Natural killer cell (primary cell): ENCODE data around the gene OTOS. TPM values are rescaled to one million over a fixed set of nuclear protein-coding genes. Genes with fewer than 3 reads are reported as not detected.
A peak's percentile ranks its signal among the peaks of the same experiment; 100 is the strongest.

Source experiments
- ATAC-seq, 3 donors: fragments of 150-1000 bp in 2 of 3; fragments of 200-7000 bp in 1 of 3; cut with Tn5 transposase; 1 replicate in 1 of 3; 2 replicates in 2 of 3; pipeline ENCODE4 v1.10.0; 2021; ENCODE audit warnings: mild to moderate bottlenecking in 2 of 3, moderate library complexity in 2 of 3
- DNase-seq, 2 donors: peaks; one replicate each; pipeline versions ENCODE4 v3.0.0 to v3.0.0-alpha.2; 2013 to 2021; ENCODE audit warnings: mixed read lengths in 1 of 2
- H3K27ac ChIP-seq: one replicate; pipeline ENCODE4 v1.5.1; 2013; ENCODE audit warnings: mild to moderate bottlenecking, low read length
- H3K27me3 ChIP-seq: one replicate; pipeline ENCODE4 v1.6.1; 2013; ENCODE audit warnings: low read length; ENCODE audit not compliant: control insufficient read depth, insufficient read depth
- H3K36me3 ChIP-seq: one replicate; pipeline ENCODE4 v1.6.1; 2013; ENCODE audit warnings: low read length; ENCODE audit not compliant: control insufficient read depth, insufficient read depth
- H3K4me1 ChIP-seq: one replicate; pipeline ENCODE4 v1.6.1; 2013; ENCODE audit warnings: low read length; ENCODE audit not compliant: control insufficient read depth, insufficient read depth
- H3K4me3 ChIP-seq: one replicate; pipeline ENCODE4 v1.5.1; 2013; ENCODE audit warnings: low read length
- H3K9me3 ChIP-seq: one replicate; pipeline ENCODE4 v1.6.1; 2013; ENCODE audit warnings: low read length; ENCODE audit not compliant: control insufficient read depth, insufficient read depth
- H3K27ac Mint-ChIP-seq, 2 donors: one replicate each; pipeline ENCODE4 v1.8.0; 2022; ENCODE audit warnings: mild to moderate bottlenecking in 2 of 2, mixed read lengths in 2 of 2, moderate library complexity in 1 of 2
- H3K27me3 Mint-ChIP-seq, 2 donors: one replicate each; pipeline ENCODE4 v1.8.0; 2022; ENCODE audit warnings: low read depth in 2 of 2, mixed read lengths in 2 of 2
- H3K36me3 Mint-ChIP-seq: one replicate; pipeline ENCODE4 v1.8.0; 2022; ENCODE audit warnings: mixed read lengths
- H3K4me1 Mint-ChIP-seq, 2 donors: one replicate each; pipeline ENCODE4 v1.8.0; 2022; ENCODE audit warnings: mixed read lengths in 2 of 2
- H3K4me3 Mint-ChIP-seq: one replicate; pipeline ENCODE4 v1.8.0; 2022; ENCODE audit warnings: mild to moderate bottlenecking, moderate library complexity, mixed read lengths
- H3K9me3 Mint-ChIP-seq, 2 donors: one replicate each; pipeline ENCODE4 v1.8.0; 2022; ENCODE audit warnings: mixed read lengths in 2 of 2
- WGBS: methylation state at CpG from one replicate; pipeline ENCODE4 v1.1.7; 2013; ENCODE audit warnings: missing lambda C conversion rate; ENCODE audit not compliant: insufficient coverage; 5-methylcytosine and 5-hydroxymethylcytosine counted together
- intact Hi-C: fragments of 100-400 bp; cut with micrococcal nuclease; formaldehyde crosslinking; loops from one replicate; pipeline ENCODE4 v1.14.2; 2022
- total RNA-seq, 4 donors: library from RNA; stranded (reverse); fragments of 120-200 nt in 1 of 4; gene quantifications; one replicate each; pipeline versions ENCODE4 v1.2.3 to v1.2.4, GENCODE V29; 2013 to 2022
- TF ChIP-seq, protein P1 (sequence below): fragments of 200-600 bp; IDR thresholded peaks from one replicate; pipeline ENCODE4 v1.8.0; 2022; ENCODE audit warnings: antibody characterized with exemption

Gene OTOS
- total RNA-seq, 3 donors from 2014 or later (not counting 1 experiment from before 2014, with no cell fraction given) = not detected

DNA sequence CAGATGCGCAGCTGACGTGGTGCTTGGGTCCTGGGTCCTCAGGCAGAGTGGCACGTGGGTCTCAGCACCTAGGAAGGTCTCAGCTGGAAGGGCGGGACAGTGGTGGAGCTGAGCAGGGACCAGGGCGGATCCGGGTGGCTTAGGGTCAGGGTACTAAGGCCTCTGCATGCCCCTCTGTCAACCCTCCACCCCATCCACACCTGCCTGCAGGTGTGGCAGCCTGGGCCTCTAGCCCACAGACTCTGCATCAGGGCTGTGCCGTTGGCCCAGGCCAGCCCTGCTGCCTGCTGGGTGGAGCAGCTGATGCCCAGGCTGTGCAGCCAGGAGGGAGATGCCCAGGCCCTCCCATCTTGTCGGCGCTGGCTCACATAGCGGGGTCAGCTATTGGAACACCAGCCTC, 24.6 kb upstream of the OTOS start:
- TF ChIP-seq, protein P1, sequence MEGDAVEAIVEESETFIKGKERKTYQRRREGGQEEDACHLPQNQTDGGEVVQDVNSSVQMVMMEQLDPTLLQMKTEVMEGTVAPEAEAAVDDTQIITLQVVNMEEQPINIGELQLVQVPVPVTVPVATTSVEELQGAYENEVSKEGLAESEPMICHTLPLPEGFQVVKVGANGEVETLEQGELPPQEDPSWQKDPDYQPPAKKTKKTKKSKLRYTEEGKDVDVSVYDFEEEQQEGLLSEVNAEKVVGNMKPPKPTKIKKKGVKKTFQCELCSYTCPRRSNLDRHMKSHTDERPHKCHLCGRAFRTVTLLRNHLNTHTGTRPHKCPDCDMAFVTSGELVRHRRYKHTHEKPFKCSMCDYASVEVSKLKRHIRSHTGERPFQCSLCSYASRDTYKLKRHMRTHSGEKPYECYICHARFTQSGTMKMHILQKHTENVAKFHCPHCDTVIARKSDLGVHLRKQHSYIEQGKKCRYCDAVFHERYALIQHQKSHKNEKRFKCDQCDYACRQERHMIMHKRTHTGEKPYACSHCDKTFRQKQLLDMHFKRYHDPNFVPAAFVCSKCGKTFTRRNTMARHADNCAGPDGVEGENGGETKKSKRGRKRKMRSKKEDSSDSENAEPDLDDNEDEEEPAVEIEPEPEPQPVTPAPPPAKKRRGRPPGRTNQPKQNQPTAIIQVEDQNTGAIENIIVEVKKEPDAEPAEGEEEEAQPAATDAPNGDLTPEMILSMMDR = no peak
- Histone ChIP-seq H3K27ac (no peak overlapping the region), H3K36me3 (no peaks in the 10 kb centered on the region), H3K4me3 (no peak overlapping the region), H3K27me3 (no peaks in the 10 kb centered on the region), H3K4me1 (no peaks in the 10 kb centered on the region), H3K9me3 (no peaks in the 10 kb centered on the region)
- Mint-ChIP-seq H3K27ac (no peak overlapping the region), H3K9me3 (no peaks in the 10 kb centered on the region), H3K27me3 (peaks cover 0 to 4% of the 10 kb centered on the region in 2 donors), H3K36me3 (no peaks in the 10 kb centered on the region), H3K4me1 (no peaks in the 10 kb centered on the region), H3K4me3 (no peak overlapping the region)
- intact Hi-C loops = no loop called here
- DNase-seq (no peak), ATAC-seq (no peak)
- WGBS = 94% methylated on average over 10 of the region's 10 CpGs

DNA sequence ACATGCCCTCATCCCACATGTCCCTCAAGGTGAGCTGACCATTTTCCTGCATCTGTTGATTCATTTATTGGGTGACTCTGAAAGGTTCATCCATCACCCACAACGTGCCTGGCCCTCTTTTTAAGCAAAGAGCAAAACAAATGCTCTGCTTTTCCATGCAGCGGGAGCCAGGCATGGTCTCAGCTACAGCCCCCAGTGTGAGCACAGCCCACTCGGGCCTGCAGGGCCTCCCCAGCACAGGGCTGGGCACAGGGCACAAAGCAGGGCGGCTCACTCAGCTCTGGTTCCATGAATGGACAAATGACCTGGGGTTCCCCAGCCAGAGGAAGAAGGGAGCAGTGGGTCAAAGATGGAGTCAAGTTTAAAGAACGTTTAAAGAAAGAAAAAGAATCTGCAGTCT, 24.1 kb upstream of the OTOS start:
- ATAC-seq (no peak), DNase-seq (no peak)
- H3K27me3 ChIP-seq = no peaks in the 10 kb centered on the region
- no peak overlapping the region for H3K27ac Mint-ChIP-seq
- no peak overlapping the region for H3K4me3 Mint-ChIP-seq
- no peaks in the 10 kb centered on the region for H3K9me3 Mint-ChIP-seq
- H3K4me1 ChIP-seq = no peaks in the 10 kb centered on the region
- H3K9me3 ChIP-seq = no peaks in the 10 kb centered on the region
- no peaks in the 10 kb centered on the region for H3K36me3 Mint-ChIP-seq
- peaks cover 0 to 4% of the 10 kb centered on the region in 2 donors for H3K27me3 Mint-ChIP-seq
- intact Hi-C loops = no loop called here
- no peak overlapping the region for H3K4me3 ChIP-seq
- no peaks in the 10 kb centered on the region for H3K36me3 ChIP-seq
- no peaks in the 10 kb centered on the region for H3K4me1 Mint-ChIP-seq
- 82% methylated on average over 5 of the region's 5 CpGs for WGBS
- H3K27ac ChIP-seq = no peak overlapping the region
- TF ChIP-seq, protein P1 = no peak

DNA sequence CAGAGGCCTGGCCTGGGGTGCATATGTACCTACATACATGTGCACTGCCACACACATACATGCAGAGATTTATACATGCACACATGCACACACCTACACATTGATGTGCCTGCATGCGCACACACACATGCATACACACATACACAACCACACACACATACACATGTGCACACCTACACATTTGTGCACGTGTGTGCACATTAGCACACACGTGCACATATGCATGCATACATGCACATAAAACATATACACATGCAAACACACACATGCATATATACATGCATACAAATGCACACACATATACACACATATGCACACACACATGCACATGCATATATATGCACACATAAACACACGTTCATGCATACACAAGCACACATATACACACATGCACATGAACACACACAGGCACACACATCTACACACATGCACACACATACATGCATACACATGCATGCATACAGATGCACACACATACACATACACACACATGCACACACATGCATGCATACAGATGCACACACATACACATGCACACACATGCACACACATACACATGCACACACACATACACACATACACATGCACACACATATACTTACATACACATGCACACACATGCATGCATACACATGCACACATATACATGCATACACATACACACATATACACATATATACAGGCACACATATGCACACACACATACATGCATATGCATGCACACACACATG, 23.6 kb upstream of the OTOS start:
- no peaks in the 10 kb centered on the region for H3K36me3 Mint-ChIP-seq
- no peak overlapping the region for H3K4me3 ChIP-seq
- H3K27me3 Mint-ChIP-seq = peaks cover 0 to 4% of the 10 kb centered on the region in 2 donors
- no peaks in the 10 kb centered on the region for H3K4me1 Mint-ChIP-seq
- no peaks in the 10 kb centered on the region for H3K36me3 ChIP-seq
- 93% methylated on average over 4 of the region's 4 CpGs for WGBS
- H3K27ac Mint-ChIP-seq = no peak overlapping the region
- H3K9me3 Mint-ChIP-seq = no peaks in the 10 kb centered on the region
- no peak for DNase-seq
- no peaks in the 10 kb centered on the region for H3K4me1 ChIP-seq
- H3K27ac ChIP-seq = no peak overlapping the region
- H3K9me3 ChIP-seq = no peaks in the 10 kb centered on the region
- H3K4me3 Mint-ChIP-seq = no peak overlapping the region
- intact Hi-C loops = no loop called here
- peak in 1 of 3 donors; percentile 27 for ATAC-seq
- H3K27me3 ChIP-seq = no peaks in the 10 kb centered on the region
- TF ChIP-seq, protein P1 = no peak
